GM23338 (cell line): Measurements from ENCODE around the gene SLA2. TPM values are rescaled to one million over a fixed set of nuclear protein-coding genes. Genes with fewer than 3 reads are reported as not detected.

Experiments
- ATAC-seq: fragments of 200-7000 bp; cut with Tn5 transposase; 3 replicates; pipeline ENCODE4 v1.9.1; 2020
- DNase-seq: peaks from one replicate; pipeline ENCODE4 v3.0.0-alpha.2; 2015; ENCODE audit warnings: low spot score
- H2AFZ ChIP-seq: fragments of 200-600 bp; sonication (generic); 2 replicates; pipeline ENCODE4 v1.8.0; 2016; ENCODE audit warnings: antibody characterized with exemption, mild to moderate bottlenecking, moderate library complexity
- H3F3A ChIP-seq: fragments of 200-600 bp; sonication (generic); replicated peaks from 2 replicates; pipeline ENCODE4 v1.8.0; 2017; ENCODE audit warnings: antibody characterized with exemption, mixed run types, low read depth
- H3K27ac ChIP-seq: fragments of 200-600 bp; sonication (generic); 2 replicates; pipeline ENCODE4 v1.6.1; 2016; ENCODE audit warnings: low read depth
- H3K27me3 ChIP-seq: fragments of 200-600 bp; sonication (generic); 2 replicates; pipeline ENCODE4 v1.8.0; 2016; ENCODE audit warnings: mild to moderate bottlenecking, mixed run types, moderate library complexity; ENCODE audit not compliant: insufficient read depth
- H3K36me3 ChIP-seq: fragments of 200-600 bp; sonication (generic); 2 replicates; pipeline ENCODE4 v1.8.0; 2016; ENCODE audit warnings: mild to moderate bottlenecking; ENCODE audit not compliant: insufficient read depth
- H3K4me1 ChIP-seq: fragments of 200-600 bp; sonication (generic); 2 replicates; pipeline ENCODE4 v1.8.0; 2016; ENCODE audit warnings: mild to moderate bottlenecking, moderate library complexity; ENCODE audit not compliant: insufficient read depth
- H3K4me2 ChIP-seq: fragments of 200-600 bp; sonication (generic); 2 replicates; pipeline ENCODE4 v1.7.1; 2017; ENCODE audit warnings: mixed run types
- H3K4me3 ChIP-seq: fragments of 200-600 bp; sonication (generic); 2 replicates; pipeline ENCODE4 v1.6.1; 2016; ENCODE audit warnings: mixed run types
- H3K79me2 ChIP-seq: fragments of 200-600 bp; sonication (generic); replicated peaks from 2 replicates; pipeline ENCODE4 v1.8.0; 2017; ENCODE audit warnings: mild to moderate bottlenecking; ENCODE audit not compliant: insufficient read depth
- H3K9me2 ChIP-seq: fragments of 200-600 bp; sonication (generic); 2 replicates; pipeline ENCODE4 v1.8.0; 2017; ENCODE audit not compliant: insufficient read depth
- H4K20me1 ChIP-seq: fragments of 200-600 bp; sonication (generic); replicated peaks from 2 replicates; pipeline ENCODE4 v1.8.0; 2017; ENCODE audit warnings: mild to moderate bottlenecking; ENCODE audit not compliant: insufficient read depth
- H3K27ac Mint-ChIP-seq: 2 replicates; pipeline ENCODE4 v1.8.0; 2020; ENCODE audit warnings: inconsistent platforms, mild to moderate bottlenecking, moderate library complexity, mixed read lengths
- H3K27me3 Mint-ChIP-seq: 3 replicates; pipeline ENCODE4 v1.8.0; 2022; ENCODE audit warnings: low read depth, mild to moderate bottlenecking, moderate library complexity, mixed read lengths, inconsistent platforms; ENCODE audit not compliant: insufficient read depth, poor library complexity
- H3K36me3 Mint-ChIP-seq: 3 replicates; pipeline ENCODE4 v1.8.0; 2021; ENCODE audit warnings: low read depth, mild to moderate bottlenecking, inconsistent platforms, moderate library complexity, mixed read lengths
- H3K4me1 Mint-ChIP-seq: 3 replicates; pipeline ENCODE4 v1.8.0; 2020; ENCODE audit warnings: mild to moderate bottlenecking, inconsistent platforms, mixed read lengths
- H3K4me3 Mint-ChIP-seq: 3 replicates; pipeline ENCODE4 v1.8.0; 2021; ENCODE audit warnings: moderate library complexity, mild to moderate bottlenecking, inconsistent platforms, mixed read lengths
- H3K9me3 Mint-ChIP-seq: 3 replicates; pipeline ENCODE4 v1.8.0; 2020; ENCODE audit warnings: moderate library complexity, mild to moderate bottlenecking, inconsistent platforms, mixed read lengths
- CREB1 ChIP-seq: fragments of 250-450 bp; sonication (Bioruptor Pico); IDR thresholded peaks from 2 replicates; pipeline ENCODE4 v1.5.0; 2020; ENCODE audit warnings: low read depth, mild to moderate bottlenecking, moderate library complexity
- CTCF ChIP-seq, 2 experiments: fragments of 200-600 bp in 1 of 2; sonication (generic) in 1 of 2; conservative IDR thresholded peaks; 2 replicates each; pipeline versions ENCODE4 v1.5.1 to v1.6.1; 2016 to 2017; ENCODE audit warnings: antibody characterized with exemption in 2 of 2, low read depth in 2 of 2, mild to moderate bottlenecking in 2 of 2, moderate library complexity in 1 of 2
- ETS1 ChIP-seq: IDR thresholded peaks from 2 replicates; pipeline ENCODE4 v1.6.1; 2016; ENCODE audit warnings: antibody characterized with exemption
- EZH2 ChIP-seq: fragments of 200-600 bp; sonication (generic); IDR thresholded peaks from one replicate; pipeline ENCODE4 v1.8.0; 2017; ENCODE audit warnings: antibody characterized with exemption, mild to moderate bottlenecking, low read depth; ENCODE audit not compliant: unreplicated experiment
- EZH2phosphoT487 ChIP-seq: fragments of 200-600 bp; sonication (generic); IDR thresholded peaks from one replicate; pipeline ENCODE4 v1.8.1; 2018; ENCODE audit warnings: antibody characterized with exemption; ENCODE audit not compliant: unreplicated experiment
- NANOG ChIP-seq: IDR thresholded peaks from 2 replicates; pipeline ENCODE4 v1.6.1; 2016; ENCODE audit warnings: antibody characterized with exemption, borderline replicate concordance
- POLR2AphosphoS5 ChIP-seq: IDR thresholded peaks from 2 replicates; pipeline ENCODE4 v1.6.1; 2016; ENCODE audit warnings: antibody characterized with exemption, low read depth
- STAT1 ChIP-seq: IDR thresholded peaks from one replicate; pipeline ENCODE4 v1.6.1; 2016; ENCODE audit warnings: antibody characterized with exemption; ENCODE audit not compliant: unreplicated experiment
- ZNF114 ChIP-seq: fragments of 250-450 bp; sonication (Bioruptor Pico); IDR thresholded peaks from 2 replicates; pipeline ENCODE4 v1.5.0; 2020; ENCODE audit warnings: mild to moderate bottlenecking, moderate library complexity
- ZNF331 ChIP-seq: fragments of 250-450 bp; sonication (Bioruptor Pico); IDR thresholded peaks from 2 replicates; pipeline ENCODE4 v1.5.0; 2020; ENCODE audit warnings: low read depth, mild to moderate bottlenecking, moderate library complexity
- ZNF462 ChIP-seq: fragments of 250-450 bp; sonication (Bioruptor Pico); IDR thresholded peaks from 2 replicates; pipeline ENCODE4 v1.5.0; 2020; ENCODE audit warnings: mild to moderate bottlenecking, moderate library complexity
- polyA plus RNA-seq: library from polyadenylated mRNA; unstranded; fragments of >200 nt; fragmentation: Nextera tagmentation; extraction: Ambion mirVana; gene quantifications from 2 replicates; pipeline ENCODE4 v1.2.1, GENCODE V29; 2016
- total RNA-seq: library from RNA; depleted of rRNA; stranded (reverse); fragments of >200 nt; shearing (Covaris generic); gene quantifications from 2 replicates; pipeline ENCODE4 v1.2.3, GENCODE V29; 2014

SLA2 gene
- total and polyA plus RNA-seq, 2 experiments from 2014 or later, result 0.18 TPM; not detected in 1

- no peak for TF ChIP-seq ZNF462 (CRISPR knock-in tag)
- no peak for TF ChIP-seq NANOG
- no peak for TF ChIP-seq ETS1
- TF ChIP-seq EZH2, result no peak
- TF ChIP-seq ZNF331 (CRISPR knock-in tag), result no peak
- TF ChIP-seq STAT1, result no peak
- TF ChIP-seq CREB1 (CRISPR knock-in tag), result no peak
Observed at GRCh38 chr20:36633285-36633772, 12.7 kb downstream of the SLA2 start (continued).

- Histone ChIP-seq H3K4me3 (no peak overlapping the region), H3K36me3 (no peaks in the 10 kb centered on the region), H4K20me1 (no peaks in the 10 kb centered on the region), H3K27me3 (no peaks in the 10 kb centered on the region), H3K4me2 (no peak overlapping the region), H3K4me1 (no peaks in the 10 kb centered on the region), H3F3A (no peaks in the 10 kb centered on the region), H3K9me2 (no peaks in the 10 kb centered on the region), H3K27ac (no peak overlapping the region), H3K79me2 (no peaks in the 10 kb centered on the region), H2AFZ (peak overlapping the region; percentile 72; the same call in 1 of the 2 replicates)
- H3K4me3 Mint-ChIP-seq, result no peak overlapping the region
- H3K4me1 Mint-ChIP-seq, result peaks cover 3% of the 10 kb centered on the region; the same call in 2 of the 3 replicates
- H3K36me3 Mint-ChIP-seq, result no peaks in the 10 kb centered on the region; the same call in 2 of the 3 replicates
- peaks cover 8% of the 10 kb centered on the region for H3K27me3 Mint-ChIP-seq
- DNase-seq (peak; percentile 80), ATAC-seq (peak; percentile 95)
- no peak overlapping the region for H3K27ac Mint-ChIP-seq
- no peak for TF ChIP-seq ZNF331 (CRISPR knock-in tag)
- TF ChIP-seq POLR2AphosphoS5, result no peak
- TF ChIP-seq EZH2phosphoT487, result no peak
- peak; percentile 38 to 68 for TF ChIP-seq CTCF (conservative IDR thresholded peaks at IDR 0.05; ENCODE audit: low read depth in 2 of 2)
- no peak for TF ChIP-seq EZH2
- TF ChIP-seq ZNF114, result no peak
- H3K9me3 Mint-ChIP-seq, result no peaks in the 10 kb centered on the region
Observed at GRCh38 chr20:36632487-36633284, 13.3 kb downstream of the SLA2 start.
